Activated CD4-positive, alpha-beta T cell treated with anti-CD3 and anti-CD28 coated beads for 1 hour (primary cell): ENCODE data around the gene AGTRAP.

Experiments used
- DNase-seq: peaks from one replicate; pipeline ENCODE4 v3.0.0-alpha.2; 2020

The AGTRAP gene

DNA sequence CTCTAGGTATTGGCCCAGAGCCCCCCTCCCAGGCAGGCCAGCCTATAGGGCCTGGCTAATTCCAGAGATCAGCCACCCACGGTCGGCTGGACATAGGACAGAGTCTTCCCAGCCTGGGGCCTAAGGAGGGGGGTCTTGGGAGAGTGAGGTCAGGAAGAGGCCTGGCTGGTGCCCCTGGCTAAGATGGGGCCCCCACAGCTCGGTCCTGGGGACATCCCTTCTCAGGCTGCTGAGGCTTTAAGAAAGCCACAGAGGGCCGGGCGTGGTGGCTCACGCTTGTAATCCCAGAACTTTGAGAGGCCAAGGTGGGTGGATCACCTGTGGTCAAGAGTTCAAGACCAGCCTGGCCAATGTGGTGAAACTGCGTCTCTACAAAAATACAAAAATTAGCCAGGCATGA, 28.6 kb downstream of the AGTRAP start:
- no peak for DNase-seq

DNA sequence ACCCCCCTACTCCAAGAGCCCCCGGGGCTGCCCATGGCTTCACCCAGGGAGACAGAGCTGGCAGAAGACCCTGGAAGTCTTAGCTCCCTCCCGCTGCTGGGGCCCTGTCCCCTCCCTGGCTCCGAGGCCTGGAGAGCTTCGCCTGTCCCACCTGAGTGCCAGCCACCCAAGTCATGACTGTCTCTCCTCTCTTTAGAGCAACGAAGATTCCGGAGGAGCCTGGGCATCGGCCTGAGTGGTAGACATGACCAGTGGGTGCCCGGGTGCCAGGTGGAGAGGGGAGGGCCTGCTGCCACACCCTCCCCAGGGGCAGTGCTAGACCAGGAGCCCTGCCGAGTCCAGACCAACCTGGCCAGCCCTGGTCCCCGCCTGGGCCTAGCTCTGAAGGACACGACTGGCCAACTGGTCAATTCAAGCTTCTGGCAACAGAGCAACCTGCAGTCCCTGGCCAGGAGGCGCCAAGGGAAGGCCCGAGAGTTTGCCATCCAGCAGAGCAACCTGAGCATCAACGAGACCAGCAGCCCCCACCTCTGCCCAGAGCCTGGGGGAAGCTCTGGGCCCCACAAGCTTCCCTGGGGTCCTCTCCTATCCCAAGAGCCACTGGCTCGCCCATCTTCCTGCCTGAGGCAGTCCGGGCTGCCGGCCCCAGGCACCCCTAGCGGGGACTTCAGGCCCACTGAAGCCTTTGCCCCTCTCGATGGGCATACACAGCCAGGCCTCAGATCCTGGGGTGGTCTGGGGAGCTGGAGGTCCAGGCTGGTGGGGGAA, 29.9 kb downstream of the AGTRAP start:
- no peak for DNase-seq

DNA sequence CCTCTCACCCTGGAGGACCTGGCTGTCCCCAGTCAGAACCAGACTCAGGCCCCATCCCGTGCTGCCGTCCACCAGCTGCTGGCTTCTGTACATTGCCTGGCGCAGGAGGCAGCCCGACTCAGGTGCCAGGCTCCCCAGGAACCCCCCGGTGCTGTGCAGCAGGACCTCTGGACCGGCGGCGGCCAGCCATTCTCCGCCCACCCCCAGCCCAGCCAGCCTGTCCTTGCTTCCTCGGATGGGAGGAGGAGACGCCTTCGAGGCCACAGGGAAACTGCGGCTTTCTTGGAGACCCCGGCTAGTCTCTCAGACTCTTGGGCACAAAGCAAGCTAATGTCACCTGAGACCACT, 30.5 kb downstream of the AGTRAP start:
- no peak for DNase-seq

DNA sequence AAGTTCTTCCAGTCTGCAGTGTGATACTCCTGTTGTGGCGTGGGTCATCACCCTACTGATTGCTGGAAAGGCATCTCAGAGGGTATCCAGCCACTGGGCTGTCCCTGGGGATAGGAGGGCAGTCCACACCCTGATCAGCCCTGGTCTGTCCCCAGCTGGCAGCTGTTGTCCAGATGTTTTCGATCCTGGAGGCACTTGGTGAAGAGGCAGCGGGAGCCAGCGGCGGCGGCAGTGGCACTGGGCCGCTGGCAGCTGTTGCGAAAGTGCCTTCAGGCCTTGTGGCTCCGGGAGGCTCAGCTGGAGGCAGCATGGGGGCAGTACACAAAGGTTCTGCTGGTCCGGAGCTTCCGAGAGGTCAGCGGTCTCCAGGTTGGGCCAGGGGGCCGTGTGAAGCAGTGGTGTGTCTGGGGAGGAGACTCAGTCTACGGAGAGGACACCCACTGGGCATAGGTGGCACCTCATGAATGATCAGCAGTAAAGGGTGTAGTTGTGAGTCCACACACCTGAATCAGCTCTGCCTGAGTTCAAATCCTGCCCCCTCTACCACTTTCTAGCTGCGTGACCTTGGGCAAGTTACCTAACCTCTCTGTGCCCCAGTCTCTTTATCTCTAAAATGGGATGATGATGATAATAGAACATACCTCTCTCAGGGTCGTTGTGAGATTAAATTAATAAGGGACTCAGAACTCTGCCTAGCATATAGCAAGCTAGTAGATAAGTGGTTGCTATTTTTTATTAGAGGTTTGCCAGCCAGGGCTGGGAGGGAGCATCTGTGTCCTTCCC, 32.2 kb downstream of the AGTRAP start:
- DNase-seq: no peak

DNA sequence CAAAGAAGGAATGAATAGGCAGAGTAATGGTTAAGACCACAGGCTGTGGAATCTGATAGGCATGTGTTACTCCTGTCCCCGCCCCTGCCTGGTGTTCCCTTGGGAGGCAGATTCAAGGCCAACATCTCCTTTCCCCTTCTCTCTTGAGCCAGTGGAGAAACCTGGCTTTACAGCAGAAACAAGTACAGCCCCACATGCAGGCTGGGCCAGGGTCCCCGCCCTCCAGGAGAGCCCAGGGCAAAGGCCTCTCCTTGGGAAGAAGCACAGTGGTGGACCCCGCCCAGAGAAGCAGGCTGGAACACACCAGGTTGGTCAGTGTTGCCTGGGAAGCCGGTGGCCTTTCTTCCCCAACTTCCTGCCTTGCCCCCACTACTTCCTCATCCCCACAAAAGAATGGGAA, 32.9 kb downstream of the AGTRAP start:
- DNase-seq: no peak

DNA sequence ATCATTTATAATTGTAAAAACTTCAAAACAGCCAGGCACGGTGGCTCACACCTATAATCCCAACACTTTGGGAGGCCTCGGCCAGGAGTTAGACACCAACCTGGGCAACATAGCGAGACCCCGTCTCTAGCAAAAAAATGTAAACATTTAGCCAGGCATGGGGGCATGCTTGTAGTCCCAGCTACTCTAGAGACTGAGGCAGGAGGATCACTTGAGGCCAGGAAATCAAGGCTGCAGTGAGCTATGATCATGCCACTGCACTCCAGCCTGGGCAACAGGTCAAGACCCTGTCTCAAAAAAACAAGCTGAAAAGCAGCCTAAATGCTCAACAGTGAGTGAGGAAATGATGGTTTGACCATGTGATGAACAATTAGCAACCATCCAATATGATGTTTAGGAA, 33.3 kb downstream of the AGTRAP start:
- no peak for DNase-seq

DNA sequence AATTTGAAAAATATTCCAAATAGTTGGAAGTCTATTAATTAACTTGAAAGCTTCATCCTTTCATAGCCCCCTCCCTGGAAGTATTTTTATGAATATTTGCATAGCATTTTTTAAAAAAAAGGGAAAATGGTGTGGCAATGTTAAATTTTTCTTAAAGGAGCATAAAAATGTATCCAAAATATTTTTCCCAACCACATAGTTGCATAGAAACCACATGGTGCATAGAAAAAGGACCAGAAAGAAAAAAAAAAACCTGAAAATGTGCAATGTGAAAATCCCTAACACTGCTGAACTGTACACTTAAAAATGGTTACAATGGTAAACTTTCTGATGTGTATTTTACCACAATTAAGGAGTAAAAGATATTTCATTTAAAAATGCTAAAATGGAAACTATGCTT, 34.1 kb downstream of the AGTRAP start:
- no peak for DNase-seq

DNA sequence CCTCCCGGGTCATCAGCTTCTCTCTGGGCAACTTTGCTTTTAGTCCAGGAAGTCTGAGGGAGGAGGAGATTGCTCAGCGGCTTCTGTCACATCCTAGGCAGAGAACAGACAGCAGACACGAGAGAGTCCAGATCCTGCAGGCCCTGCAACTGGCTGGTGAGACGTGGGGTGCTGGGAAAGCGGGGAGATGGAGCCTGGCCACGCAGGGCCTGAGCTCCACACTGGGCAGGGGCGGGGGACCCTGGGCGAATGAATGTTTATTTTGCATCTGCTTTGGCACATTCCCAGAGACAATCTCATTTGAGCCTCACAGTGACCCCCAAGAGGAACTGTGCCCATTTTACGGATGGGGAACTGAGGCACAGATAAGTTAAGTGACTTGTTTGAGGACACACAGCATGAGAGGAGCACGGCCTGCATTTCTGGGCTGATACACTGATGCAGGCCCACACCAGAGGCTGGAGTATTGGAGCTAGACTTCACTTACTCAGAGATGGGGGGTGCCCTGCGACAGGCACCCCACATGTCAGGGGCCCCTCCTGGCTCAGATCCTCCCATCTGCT, 35.6 kb downstream of the AGTRAP start:
- DNase-seq: no peak

DNA sequence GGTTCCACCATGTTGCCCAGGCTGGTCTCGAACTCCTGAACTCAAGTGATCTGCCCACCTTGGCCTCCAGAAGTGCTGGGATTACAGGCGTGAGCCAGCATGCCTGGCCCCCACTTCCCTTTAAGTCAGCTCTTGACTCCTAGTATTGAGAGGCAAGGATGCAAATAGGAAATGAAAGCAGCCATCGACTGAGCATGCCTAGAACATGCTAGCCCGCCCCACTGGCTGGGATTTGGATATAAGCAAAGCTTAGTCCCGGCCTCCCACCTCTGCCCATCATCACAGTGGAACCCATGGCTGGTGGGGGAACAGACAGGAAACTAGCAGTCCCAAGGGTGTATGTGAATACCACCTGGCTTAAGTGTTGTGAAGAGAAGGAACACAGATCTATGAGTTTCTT, 36.5 kb downstream of the AGTRAP start:
- DNase-seq: no peak

DNA sequence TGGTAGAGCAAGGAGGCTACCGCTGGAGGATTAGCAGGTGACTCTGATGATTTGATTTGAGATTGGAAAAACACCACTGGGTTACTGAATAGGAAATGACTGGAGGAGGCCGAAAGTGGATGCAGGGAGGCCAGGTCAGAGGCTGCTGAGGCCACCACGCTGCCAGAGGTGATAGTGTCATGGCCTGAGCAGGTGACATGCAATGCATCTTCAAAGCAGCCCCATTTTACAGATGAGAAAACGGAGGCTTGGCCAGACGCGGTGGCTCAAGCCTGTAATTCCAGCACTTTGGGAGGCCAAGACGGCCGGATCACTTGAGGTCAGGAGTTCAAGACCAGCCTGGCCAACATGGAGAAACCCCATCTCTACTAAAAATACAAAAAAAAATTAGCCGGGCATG, 38.8 kb downstream of the AGTRAP start:
- no peak for DNase-seq

DNA sequence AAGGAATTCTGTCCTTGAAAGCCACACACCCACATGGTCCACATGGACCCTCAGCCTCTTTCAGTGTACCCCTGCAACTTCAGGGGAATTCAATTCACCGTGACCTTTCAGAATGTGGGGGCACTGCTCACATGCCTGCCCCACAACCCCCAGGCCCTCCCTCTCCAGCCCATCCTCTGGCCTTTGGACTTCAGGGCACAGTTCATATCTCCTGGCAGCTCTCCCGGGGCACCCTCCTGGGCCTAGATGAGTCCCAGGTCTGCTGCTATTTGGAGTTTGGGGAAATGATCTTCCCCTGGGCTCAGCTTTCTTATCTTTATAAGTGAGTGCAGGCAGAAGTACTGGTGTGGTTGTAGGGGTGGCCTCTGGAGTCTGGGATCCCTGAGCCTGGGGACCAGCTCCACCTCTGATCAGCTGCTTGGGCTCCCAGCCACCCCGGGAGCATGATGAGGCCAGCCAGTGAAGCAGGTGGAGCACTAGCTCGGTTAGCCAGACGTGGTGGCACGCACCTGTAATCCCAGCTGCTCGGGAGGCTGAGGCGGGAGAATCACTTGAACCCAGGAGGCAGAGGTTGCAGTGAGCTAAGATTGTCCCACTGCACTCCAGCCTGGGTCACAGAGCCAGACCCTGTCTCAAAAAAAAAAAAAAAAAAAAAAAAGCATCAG, 41.9 kb downstream of the AGTRAP start:
- no peak for DNase-seq

DNA sequence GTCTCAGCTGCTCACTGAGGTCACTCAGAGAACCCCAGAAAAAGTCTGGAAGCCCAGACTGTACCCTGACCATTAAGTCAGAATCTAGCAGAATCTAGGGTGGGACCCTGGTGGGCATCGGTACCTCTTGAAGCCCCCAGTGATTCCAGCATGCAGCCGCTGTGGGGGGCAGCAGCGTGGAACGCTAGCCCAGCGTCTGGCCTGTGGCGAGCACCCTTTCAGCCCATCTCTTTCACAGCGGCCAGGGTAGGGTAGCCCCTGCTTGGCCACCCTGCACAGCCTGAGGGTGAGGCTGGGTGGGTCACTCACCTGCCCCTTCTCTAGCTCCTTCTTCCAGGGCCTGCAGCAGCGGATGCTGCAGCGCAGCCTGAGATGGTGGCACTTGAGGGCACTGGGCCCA, 42.4 kb downstream of the AGTRAP start:
- DNase-seq: no peak

DNA sequence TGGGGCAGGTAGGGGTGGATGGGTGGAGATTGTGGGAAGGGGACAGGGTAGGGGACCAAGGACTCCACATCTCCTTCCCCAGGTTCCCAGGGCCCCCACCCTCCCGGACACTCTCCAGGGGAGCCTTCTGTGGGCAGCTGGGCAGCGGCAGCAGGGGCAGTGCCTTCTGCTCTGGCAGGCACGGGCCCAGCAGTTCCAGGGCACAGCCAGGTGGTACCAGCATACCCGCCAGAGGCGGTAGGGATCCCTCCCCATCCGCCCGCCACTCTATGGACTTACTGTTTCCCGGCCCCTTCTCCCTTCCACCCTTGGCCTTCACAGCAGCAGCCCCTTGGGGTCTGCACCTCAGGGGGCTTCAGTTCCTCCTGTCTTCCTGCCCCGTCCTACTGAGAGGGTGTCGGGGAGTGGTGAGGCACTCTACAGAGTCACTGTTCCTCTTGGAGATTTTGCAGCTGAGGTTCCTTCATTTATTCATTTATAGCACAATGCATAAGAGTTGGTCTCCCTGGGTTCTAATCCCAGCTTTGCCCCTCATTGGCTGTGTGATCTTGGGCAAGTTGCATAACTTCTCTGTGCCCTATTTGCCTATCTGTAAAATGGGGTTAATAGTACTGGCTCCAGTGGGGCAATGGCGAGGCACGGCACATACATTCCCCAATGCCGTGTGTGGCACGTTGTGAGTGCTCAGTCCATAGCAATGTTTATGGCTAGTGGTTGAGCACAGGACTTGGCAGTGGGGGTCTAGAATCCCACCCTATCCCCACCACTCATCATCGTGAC, 43.1 kb downstream of the AGTRAP start:
- DNase-seq: no peak

DNA sequence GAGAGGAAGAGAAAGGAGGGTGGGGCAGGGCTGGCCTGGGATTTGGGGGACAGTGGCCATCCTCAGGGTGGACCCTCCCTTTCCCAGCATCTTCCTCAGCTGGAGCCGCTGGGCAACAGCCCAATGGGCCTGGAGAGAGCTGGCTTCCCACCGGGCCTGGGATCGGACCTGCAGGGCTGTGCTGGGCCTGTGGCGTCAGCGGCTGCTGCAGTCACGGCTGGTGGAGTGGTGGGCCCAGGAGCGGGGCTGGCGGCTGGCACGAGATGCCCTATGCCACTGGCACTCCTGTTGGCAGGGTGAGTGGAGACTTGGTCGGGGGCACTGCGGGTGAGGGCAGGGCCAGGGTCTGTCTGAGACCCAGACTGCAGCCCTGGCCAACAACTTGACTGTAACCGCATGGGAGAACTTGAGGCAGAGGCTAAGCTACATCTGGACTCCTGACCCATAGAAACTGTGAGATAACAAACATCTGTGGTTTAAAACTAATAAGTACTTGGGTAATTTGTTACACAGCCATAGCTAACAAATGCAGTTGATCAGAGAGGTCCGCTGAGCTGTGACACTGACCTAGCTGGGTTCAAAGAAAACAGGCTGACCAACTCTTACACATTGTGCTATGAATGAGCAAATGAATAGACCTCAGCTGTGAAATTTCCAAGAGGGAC, 43.9 kb downstream of the AGTRAP start:
- no peak for DNase-seq

DNA sequence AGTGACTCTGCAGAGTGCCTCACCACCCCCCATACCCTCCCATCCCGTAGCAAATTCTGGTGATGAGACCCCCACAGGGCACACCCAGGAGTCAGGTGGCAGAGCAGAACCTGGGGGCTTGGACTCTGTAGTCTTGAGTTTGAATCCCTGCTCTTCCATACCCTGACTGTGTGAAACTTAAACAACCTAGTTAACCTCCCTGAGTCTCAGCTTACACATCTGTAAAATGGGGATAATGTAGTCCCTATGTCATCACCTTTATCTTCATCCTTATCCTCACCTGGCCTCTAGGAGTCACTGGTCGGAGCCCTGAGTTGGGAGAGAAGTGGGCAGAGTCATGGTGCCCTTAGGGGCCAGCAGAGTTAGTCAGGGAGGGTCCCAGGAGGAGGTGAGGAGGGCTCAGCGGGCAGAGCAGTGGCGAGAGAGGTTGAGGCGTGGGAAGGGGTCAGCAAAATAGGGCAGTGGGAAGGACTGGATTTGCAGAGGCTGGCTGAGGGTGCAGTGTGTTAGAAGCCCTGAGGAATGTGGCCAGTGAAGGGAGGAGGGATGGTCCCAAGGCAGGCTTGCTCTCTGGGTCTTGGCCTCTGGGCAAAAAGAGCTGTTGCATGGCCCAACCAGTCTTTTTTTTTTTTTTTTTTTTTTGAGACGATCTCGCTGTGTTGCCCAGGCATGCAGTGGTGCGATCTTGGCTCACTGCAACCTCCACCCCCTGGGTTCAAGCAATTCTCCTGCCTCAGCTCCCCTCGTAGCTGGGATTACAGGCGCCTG, 44.6 kb downstream of the AGTRAP start:
- DNase-seq: no peak

DNA sequence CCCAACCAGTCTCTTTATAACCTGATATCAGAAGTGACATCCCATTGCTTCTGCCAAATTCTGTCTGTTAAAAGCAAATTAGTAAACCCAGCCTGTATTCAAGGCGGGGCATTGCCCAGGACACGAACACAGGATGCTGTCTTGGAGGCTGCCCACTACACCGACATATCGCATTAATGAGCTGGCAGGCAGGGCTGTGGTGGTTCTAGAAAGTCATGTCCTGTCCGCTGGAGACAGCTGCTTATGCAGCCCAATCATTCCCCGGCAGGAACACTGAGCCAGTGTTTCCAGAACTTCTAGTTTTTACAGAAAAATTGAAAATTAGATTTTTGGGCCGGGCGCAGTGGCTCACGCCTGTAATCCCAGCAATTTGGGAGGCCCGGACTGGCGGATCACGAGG, 45.4 kb downstream of the AGTRAP start:
- DNase-seq: no peak

DNA sequence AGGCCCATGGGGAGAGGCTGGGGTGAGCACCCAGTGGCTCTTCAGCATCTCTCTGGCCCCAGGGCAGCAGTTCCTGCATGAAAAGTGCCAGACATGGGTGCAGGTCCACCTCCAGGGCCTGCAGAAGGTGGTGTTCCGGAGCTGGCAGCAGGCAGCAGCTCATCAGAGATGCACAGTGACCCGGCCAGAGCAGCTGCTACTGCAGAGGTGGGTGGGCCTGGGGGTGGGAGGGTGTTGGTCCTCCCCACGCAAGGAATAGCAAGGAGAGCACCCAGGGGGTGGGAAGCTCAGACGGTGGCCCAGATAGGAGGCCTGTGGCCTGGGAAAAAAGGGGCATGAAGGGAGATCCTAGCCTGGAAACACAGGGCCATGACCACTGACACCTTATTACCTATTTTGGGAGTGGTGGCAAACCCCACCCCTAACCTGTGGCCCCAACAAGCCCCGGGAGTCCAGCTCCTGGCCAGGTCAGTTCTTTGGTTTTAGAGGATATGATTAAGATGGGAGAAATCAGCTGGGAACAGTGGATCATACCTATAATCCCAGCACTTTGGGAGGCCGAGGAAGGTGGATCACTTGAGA, 46.3 kb downstream of the AGTRAP start:
- DNase-seq: no peak

DNA sequence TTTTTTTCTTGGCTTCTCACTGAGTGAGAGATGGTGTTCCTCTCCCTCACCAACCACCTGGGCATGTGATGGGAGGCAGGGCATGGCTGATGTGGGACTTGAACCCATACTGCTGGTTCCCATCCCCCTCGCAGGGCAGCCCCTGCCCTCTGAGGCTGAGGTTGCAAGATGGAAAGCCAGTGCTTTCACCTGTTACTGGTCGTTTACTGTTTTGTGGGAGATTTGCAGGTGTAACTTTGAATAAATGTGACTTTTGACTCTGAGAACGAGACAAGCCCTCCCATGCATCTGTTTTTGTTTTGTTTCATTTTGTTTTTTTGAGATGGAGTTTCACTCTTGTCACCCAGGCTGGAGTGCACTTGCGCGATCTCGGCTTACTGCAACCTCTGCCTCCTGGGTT, 47.6 kb downstream of the AGTRAP start:
- DNase-seq: no peak

DNA sequence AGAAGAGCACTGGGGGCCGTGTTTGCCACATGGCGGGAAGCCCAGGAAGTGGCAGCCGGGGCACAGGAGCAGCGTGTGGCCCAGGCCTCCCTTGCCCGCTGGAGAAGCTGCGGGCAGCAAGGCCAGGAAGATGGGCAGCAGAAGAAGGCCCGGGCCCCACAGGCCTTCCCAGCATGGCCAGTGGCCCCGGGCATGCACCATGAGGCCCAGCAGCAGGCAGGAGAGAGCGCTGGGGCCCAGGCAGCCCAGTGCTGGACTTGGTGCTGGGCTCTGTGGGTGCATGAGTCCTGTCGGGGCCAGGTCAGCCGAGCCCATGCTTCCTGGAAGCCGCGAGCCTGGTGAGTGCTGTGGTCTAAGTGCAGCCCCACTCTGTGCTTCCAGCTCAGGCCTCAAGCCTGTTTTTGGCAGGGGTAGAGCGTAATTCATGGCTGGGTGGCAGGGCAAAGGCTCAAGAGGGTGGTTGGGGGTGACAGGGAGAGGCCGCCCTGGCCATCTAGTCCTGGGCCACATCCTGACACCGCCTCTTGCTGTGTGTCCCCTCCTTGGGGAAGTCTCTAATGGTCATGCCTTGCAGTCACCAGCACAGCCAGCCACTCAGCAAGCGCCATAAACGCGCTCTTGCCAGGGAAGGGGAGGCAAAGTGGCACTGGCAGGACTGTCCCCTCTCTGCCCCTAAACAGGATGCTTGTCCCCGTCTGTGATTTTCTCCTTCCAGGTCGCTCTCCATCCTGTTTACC, 48.5 kb downstream of the AGTRAP start:
- no peak for DNase-seq

DNA sequence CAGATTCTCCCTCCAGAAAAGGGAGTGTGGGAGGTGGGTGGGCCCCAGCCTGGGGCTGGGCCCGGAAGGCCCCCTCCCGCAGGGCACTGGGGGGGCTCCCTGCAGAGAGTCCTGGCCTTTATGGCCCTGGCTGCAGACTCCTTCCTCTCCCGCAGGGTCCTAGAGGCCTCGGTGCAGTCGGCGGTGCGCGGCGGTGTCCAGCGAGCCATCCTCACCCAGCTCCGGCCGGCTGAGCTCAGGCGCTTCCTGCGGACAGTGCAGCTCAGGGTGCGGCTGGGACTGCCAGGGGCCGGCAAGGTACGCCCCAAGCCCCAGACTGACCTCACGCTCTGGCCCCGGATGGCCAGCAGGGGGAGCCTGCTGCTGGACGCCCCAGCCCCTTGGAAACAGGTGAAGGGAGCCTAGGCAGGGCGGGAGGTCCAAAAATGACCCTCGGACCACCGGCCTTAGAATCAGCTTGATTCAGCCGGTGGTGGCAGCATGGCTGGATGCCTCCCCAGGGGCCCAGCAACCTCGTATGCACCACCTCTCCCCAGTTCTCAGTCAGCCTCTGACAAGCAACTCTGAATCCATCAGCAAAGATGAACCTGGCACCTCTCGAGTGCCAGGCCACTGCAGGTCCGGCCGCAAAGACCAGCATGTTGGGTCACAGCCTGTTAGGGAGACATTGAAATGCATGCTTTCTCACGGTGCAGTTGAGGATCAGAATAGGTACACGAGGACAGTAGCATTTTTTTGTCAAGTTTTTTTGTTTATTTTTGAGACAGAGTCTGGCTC, 49.2 kb downstream of the AGTRAP start:
- DNase-seq: no peak
